ENCODE data around the gene KDM1A. TPM values are rescaled to one million over a fixed set of nuclear protein-coding genes. Genes with fewer than 3 reads are reported as not detected.

KDM1A gene
- total and polyA plus RNA-seq, 9 of the 15 experiments (the other 6 are each of a cell fraction or from before 2014, with no cell fraction given) = 59.2 to 181 (median 168) TPM

GRCh38 chr1:23118957-23119792 lies 99.9 kb downstream of the KDM1A start (continued):
- TF ChIP-seq ZBTB11 (CRISPR knock-in tag; IDR thresholded peaks at IDR 0.05) = peak in 1 of 3 experiments; percentile 57; a peak in 1 of 6 replicates
- TF ChIP-seq RBBP5 (IDR thresholded peaks at IDR 0.05; ENCODE audit: borderline replicate concordance, insufficient read depth, low read length, poor library complexity, severe bottlenecking) = peak; percentile 59
- TF ChIP-seq CREM (IDR thresholded peaks at IDR 0.05; ENCODE audit: low read depth) = no peak
- TF ChIP-seq U2AF1 (optimal IDR thresholded peaks at IDR 0.05; ENCODE audit: low read depth, low read length) = no peak
- TF ChIP-seq, protein P1, sequence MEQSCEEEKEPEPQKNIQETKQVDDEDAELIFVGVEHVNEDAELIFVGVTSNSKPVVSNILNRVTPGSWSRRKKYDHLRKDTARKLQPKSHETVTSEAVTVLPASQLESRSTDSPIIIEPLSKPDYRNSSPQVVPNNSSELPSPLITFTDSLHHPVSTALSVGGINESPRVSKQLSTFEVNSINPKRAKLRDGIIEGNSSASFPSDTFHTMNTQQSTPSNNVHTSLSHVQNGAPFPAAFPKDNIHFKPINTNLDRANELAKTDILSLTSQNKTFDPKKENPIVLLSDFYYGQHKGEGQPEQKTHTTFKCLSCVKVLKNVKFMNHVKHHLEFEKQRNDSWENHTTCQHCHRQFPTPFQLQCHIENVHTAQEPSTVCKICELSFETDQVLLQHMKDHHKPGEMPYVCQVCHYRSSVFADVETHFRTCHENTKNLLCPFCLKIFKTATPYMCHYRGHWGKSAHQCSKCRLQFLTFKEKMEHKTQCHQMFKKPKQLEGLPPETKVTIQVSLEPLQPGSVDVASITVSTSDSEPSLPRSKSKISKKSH (CRISPR knock-in tag; IDR thresholded peaks at IDR 0.05) = no peak
- TF ChIP-seq, protein P2, sequence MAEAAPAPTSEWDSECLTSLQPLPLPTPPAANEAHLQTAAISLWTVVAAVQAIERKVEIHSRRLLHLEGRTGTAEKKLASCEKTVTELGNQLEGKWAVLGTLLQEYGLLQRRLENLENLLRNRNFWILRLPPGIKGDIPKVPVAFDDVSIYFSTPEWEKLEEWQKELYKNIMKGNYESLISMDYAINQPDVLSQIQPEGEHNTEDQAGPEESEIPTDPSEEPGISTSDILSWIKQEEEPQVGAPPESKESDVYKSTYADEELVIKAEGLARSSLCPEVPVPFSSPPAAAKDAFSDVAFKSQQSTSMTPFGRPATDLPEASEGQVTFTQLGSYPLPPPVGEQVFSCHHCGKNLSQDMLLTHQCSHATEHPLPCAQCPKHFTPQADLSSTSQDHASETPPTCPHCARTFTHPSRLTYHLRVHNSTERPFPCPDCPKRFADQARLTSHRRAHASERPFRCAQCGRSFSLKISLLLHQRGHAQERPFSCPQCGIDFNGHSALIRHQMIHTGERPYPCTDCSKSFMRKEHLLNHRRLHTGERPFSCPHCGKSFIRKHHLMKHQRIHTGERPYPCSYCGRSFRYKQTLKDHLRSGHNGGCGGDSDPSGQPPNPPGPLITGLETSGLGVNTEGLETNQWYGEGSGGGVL (CRISPR knock-in tag; IDR thresholded peaks at IDR 0.05) = no peak
- TF ChIP-seq MBD2 (IDR thresholded peaks at IDR 0.05; ENCODE audit: borderline replicate concordance, low read depth) = no peak
- TF ChIP-seq ZNF3 (CRISPR knock-in tag; IDR thresholded peaks at IDR 0.05) = no peak
- no peak for TF ChIP-seq TEAD1 (CRISPR knock-in tag; IDR thresholded peaks at IDR 0.05)
- TF ChIP-seq YBX1 (IDR thresholded peaks at IDR 0.05) = no peak
- TF ChIP-seq ZNF239 (CRISPR knock-in tag; IDR thresholded peaks at IDR 0.05) = no peak
- no peak for TF ChIP-seq KDM5B (IDR thresholded peaks at IDR 0.05; ENCODE audit: insufficient replicate concordance, low read depth, low read length)
- no peak for TF ChIP-seq NUFIP1 (IDR thresholded peaks at IDR 0.05; ENCODE audit: partially characterized antibody)
- no peak for TF ChIP-seq KAT8 (IDR thresholded peaks at IDR 0.05; ENCODE audit: low read depth)
- TF ChIP-seq PPARD (CRISPR knock-in tag; IDR thresholded peaks at IDR 0.05) = no peak
- TF ChIP-seq MCM7 (IDR thresholded peaks at IDR 0.05) = no peak
- no peak for TF ChIP-seq DDX20 (tag; IDR thresholded peaks at IDR 0.05; ENCODE audit: low read depth)
- TF ChIP-seq E2F3 (CRISPR knock-in tag; IDR thresholded peaks at IDR 0.05) = no peak
- TF ChIP-seq KDM1A (IDR thresholded peaks at IDR 0.05) = peak; percentile 18 to 62; a peak in 2 of 4 replicates
- TF ChIP-seq ASH1L (IDR thresholded peaks at IDR 0.05; ENCODE audit: borderline replicate concordance, low read depth, partially characterized antibody) = no peak
- no peak for TF ChIP-seq TCFL5 (CRISPR knock-in tag; conservative IDR thresholded peaks at IDR 0.05)
- no peak for TF ChIP-seq NBN (IDR thresholded peaks at IDR 0.05; ENCODE audit: low read depth)

All from K562 (cell line).